K562 (cell line): Measurements from ENCODE around the gene DNAH1. TPM values are rescaled to one million over a fixed set of nuclear protein-coding genes. Genes with fewer than 3 reads are reported as not detected.

ENCODE experiments used
- ATAC-seq: fragments of 200-7000 bp; cut with Tn5 transposase; 3 replicates; pipeline ENCODE4 v1.9.1; 2020; ENCODE audit warnings: moderate library complexity
- BruUV-seq: library from RNA; stranded (reverse); fragments of 400-500 nt; replicated peaks from 2 replicates; lab custom pipeline; 2021; lab: Mats Ljungman, UMichigan
- CTCF ChIA-PET: fragments of 300-600 bp; formaldehyde crosslinking; extraction: SDS; loops from one replicate; lab custom pipeline; 2021; ENCODE audit warnings: low intra/inter-chr PET ratio; lab: Yijun Ruan, JAX
- POLR2A ChIA-PET: fragments of 300-600, 350-650 bp; sonication (Branson Sonifier 250); formaldehyde crosslinking; extraction: SDS; loops from one replicate; lab custom pipeline; 2021; ENCODE audit warnings: antibody characterized with exemption, inconsistent platforms; lab: Yijun Ruan, JAX
- DNase-seq, 4 experiments: peaks; one replicate each; pipeline versions ENCODE4 v3.0.0 to v3.0.0-alpha.2; 2011 to 2018; ENCODE audit warnings: low spot score in 3 of 4, mixed read lengths in 3 of 4; ENCODE audit errors: extremely low read depth in 1 of 4
- FAIRE-seq: peaks from 2 replicates; lab custom pipeline; 2011; peaks lifted over from hg19 to GRCh38; lab: Jason Lieb, UNC
- H2AFZ ChIP-seq: 2 replicates; pipeline ENCODE4 v1.6.0; 2011; ENCODE audit warnings: low read depth, low read length, control low read depth, inconsistent platforms
- H3K27ac ChIP-seq: fragments of 200-600 bp; 3 replicates; pipeline ENCODE4 v1.8.0; 2011; ENCODE audit warnings: low read depth, mild to moderate bottlenecking, control low read depth, inconsistent platforms, low read length, moderate library complexity, mixed read lengths; ENCODE audit errors: extremely low read depth
- H3K27me3 ChIP-seq, 2 experiments: fragments of 300-600 bp in 1 of 2; 2 replicates in 1 of 2; 3 replicates in 1 of 2; pipeline versions ENCODE4 v1.6.0 to v1.8.0; 2011; ENCODE audit warnings: inconsistent platforms in 2 of 2, low read length in 2 of 2, mild to moderate bottlenecking in 1 of 2, mixed read lengths in 1 of 2, moderate library complexity in 1 of 2; ENCODE audit not compliant: control insufficient read depth in 2 of 2, insufficient read depth in 2 of 2
- H3K36me3 ChIP-seq: fragments of 300-600 bp; 3 replicates; pipeline ENCODE4 v1.8.0; 2011; ENCODE audit warnings: mild to moderate bottlenecking, low read length, inconsistent platforms; ENCODE audit not compliant: control insufficient read depth, insufficient read depth
- H3K4me1 ChIP-seq, 2 experiments: fragments of 200-600 bp in 1 of 2; replicated peaks in 1 of 2; 2 replicates in 1 of 2; 3 replicates in 1 of 2; pipeline versions ENCODE4 v1.5.1 to v1.8.0; 2011; ENCODE audit warnings: inconsistent platforms in 2 of 2, low read length in 2 of 2, mild to moderate bottlenecking in 1 of 2, mixed read lengths in 1 of 2, moderate library complexity in 1 of 2; ENCODE audit not compliant: control insufficient read depth in 2 of 2, insufficient read depth in 2 of 2
- H3K4me2 ChIP-seq: 2 replicates; pipeline ENCODE4 v1.6.1; 2011; ENCODE audit warnings: low read length, control low read depth, inconsistent platforms, mixed read lengths; ENCODE audit not compliant: insufficient read depth
- H3K4me3 ChIP-seq: fragments of 200-600 bp; sonication (generic), shearing (Covaris generic); 2 replicates; pipeline ENCODE4 v1.5.1; 2016; ENCODE audit warnings: control low read depth, inconsistent platforms
- H3K79me2 ChIP-seq: fragments of 200-600 bp; 3 replicates; pipeline ENCODE4 v1.8.0; 2011; ENCODE audit warnings: low read length, inconsistent platforms; ENCODE audit not compliant: control insufficient read depth, insufficient read depth
- H3K9ac ChIP-seq, 2 experiments: 2 replicates each; pipeline versions ENCODE4 v1.6.0 to v1.6.1; 2011; ENCODE audit warnings: low read depth in 2 of 2, low read length in 2 of 2, control low read depth in 1 of 2, inconsistent platforms in 1 of 2, mild to moderate bottlenecking in 1 of 2, mixed read lengths in 1 of 2; ENCODE audit not compliant: insufficient read depth in 1 of 2
- H3K9me1 ChIP-seq: one replicate; pipeline ENCODE4 v1.6.0; 2011; ENCODE audit warnings: inconsistent platforms, mild to moderate bottlenecking, low read length, moderate library complexity; ENCODE audit not compliant: control insufficient read depth, insufficient read depth
- H3K9me3 ChIP-seq: replicated peaks from 2 replicates; pipeline ENCODE4 v1.5.1; 2011; ENCODE audit warnings: low read depth, low read length, inconsistent platforms; ENCODE audit not compliant: control insufficient read depth, insufficient read depth
- H4K20me1 ChIP-seq: replicated peaks from 2 replicates; pipeline ENCODE4 v1.6.1; 2011; ENCODE audit warnings: low read length, inconsistent platforms, mixed read lengths; ENCODE audit not compliant: control insufficient read depth, insufficient read depth
- BRD4 ChIP-seq: fragments of 200-600 bp; sonication (generic); IDR thresholded peaks from 2 replicates; pipeline ENCODE4 v1.6.1; 2017; ENCODE audit warnings: inconsistent platforms
- CREB1 ChIP-seq, 2 experiments: sonication (generic) in 1 of 2; formaldehyde crosslinking in 1 of 2; IDR thresholded peaks; 2 replicates each; pipeline versions ENCODE4 v1.6.1 to v1.8.0; 2012 to 2022; ENCODE audit warnings: inconsistent platforms in 1 of 2, mild to moderate bottlenecking in 1 of 2, missing genetic modification reagents in 1 of 2, moderate library complexity in 1 of 2
- CREM ChIP-seq: IDR thresholded peaks from 2 replicates; pipeline ENCODE4 v1.6.1; 2014; ENCODE audit warnings: antibody characterized with exemption, low read depth
- FUS ChIP-seq: fragments of 200-400 bp; formaldehyde crosslinking; optimal IDR thresholded peaks from 2 replicates; pipeline ENCODE3; 2017; ENCODE audit warnings: low read depth, low read length
- HNRNPH1 ChIP-seq: fragments of 200-400 bp; formaldehyde crosslinking; optimal IDR thresholded peaks from 2 replicates; pipeline ENCODE3; 2017; ENCODE audit warnings: low read depth, mild to moderate bottlenecking, low read length, moderate library complexity
- NFYB ChIP-seq: IDR thresholded peaks from 2 replicates; pipeline ENCODE4 v1.6.1; 2011; ENCODE audit warnings: mild to moderate bottlenecking, moderate library complexity; ENCODE audit not compliant: insufficient read length; ENCODE audit errors: extremely low read depth
- NR2C1 ChIP-seq, 2 experiments: fragments of 450-650 bp; IDR thresholded peaks; 2 replicates each; pipeline ENCODE4 v1.6.1; 2017; ENCODE audit warnings: mild to moderate bottlenecking in 2 of 2, antibody characterized with exemption in 1 of 2, inconsistent platforms in 1 of 2, missing compliant biosample characterization in 1 of 2, missing genetic modification characterization in 1 of 2
- POLR3A ChIP-seq: IDR thresholded peaks from 2 replicates; pipeline ENCODE4 v1.6.1; 2011; ENCODE audit warnings: borderline replicate concordance, mild to moderate bottlenecking, moderate library complexity; ENCODE audit not compliant: insufficient read length, insufficient read depth; ENCODE audit errors: extremely low read depth
- PYGO2 ChIP-seq: fragments of 450-650 bp; IDR thresholded peaks from 2 replicates; pipeline ENCODE4 v1.6.1; 2016; ENCODE audit warnings: mild to moderate bottlenecking, missing genetic modification characterization, moderate library complexity, missing compliant biosample characterization
- RFX5 ChIP-seq: IDR thresholded peaks from 2 replicates; pipeline ENCODE4 v1.6.1; 2011; ENCODE audit warnings: low read depth, mild to moderate bottlenecking, improper control_type of control experiment, low read length
- ZBTB17 ChIP-seq: fragments of 450-650 bp; formaldehyde crosslinking; IDR thresholded peaks from 2 replicates; pipeline ENCODE4 v1.4.0; 2020; ENCODE audit warnings: mild to moderate bottlenecking
- ZNF133 ChIP-seq: fragments of 250-450 bp; sonication (Bioruptor Pico); IDR thresholded peaks from 2 replicates; pipeline ENCODE4 v1.4.0; 2020; ENCODE audit warnings: mild to moderate bottlenecking
- WGBS: fragments of 100-300 bp; shearing (Covaris generic); methylation state at CpG from one replicate; pipeline ENCODE4 v1.1.6; 2016; ENCODE audit warnings: low coverage, mixed read lengths; ENCODE audit not compliant: insufficient coverage; ENCODE audit errors: missing lambda C conversion rate; 5-methylcytosine and 5-hydroxymethylcytosine counted together
- in situ Hi-C: fragments of 300-500 bp; cut with MboI; formaldehyde crosslinking; loops from 4 replicates; pipeline ENCODE4 v1.15.0; 2018; ENCODE audit warnings: inconsistent platforms, mixed read lengths
- intact Hi-C: fragments of 100-400 bp; cut with micrococcal nuclease; formaldehyde crosslinking; loops from 2 replicates; pipeline ENCODE4 v1.14.2; 2022
- polyA plus RNA-seq, 8 experiments: library from polyadenylated mRNA; depleted of rRNA in 4 of 8; stranded (reverse) in 5 of 8; unstranded in 3 of 8; fragments of >200 nt; fragmentation: Nextera tagmentation in 2 of 8; fragmentation: Illumina TruSeq in 1 of 8; extraction: Ambion mirVana in 2 of 8; extraction: Trizol in 1 of 8; gene quantifications; 2 replicates each; pipeline versions ENCODE4 v1.2.1 to v1.2.3, GENCODE V29; 2011 to 2014; ENCODE audit warnings: inconsistent platforms in 1 of 8, missing spikeins in 1 of 8
- total RNA-seq, 7 experiments: library from RNA; depleted of rRNA in 6 of 7; stranded (reverse); fragments of >200 nt in 6 of 7; fragmentation: Illumina TruSeq in 2 of 7; extraction: Trizol in 2 of 7; gene quantifications; 2 replicates each; pipeline versions ENCODE4 v1.2.1 to v1.2.3, GENCODE V29; 2011 to 2021; ENCODE audit warnings: low replicate concordance in 1 of 7
- TF ChIP-seq, protein P1 (sequence below), 2 experiments: fragments of 250-450 bp in 1 of 2; fragments of 450-650 bp in 1 of 2; sonication (Bioruptor Pico) in 1 of 2; IDR thresholded peaks; 2 replicates each; pipeline versions ENCODE4 v1.6.1 to v1.8.0; 2016 to 2021; ENCODE audit warnings: mild to moderate bottlenecking in 2 of 2, moderate library complexity in 2 of 2, missing compliant biosample characterization in 1 of 2, missing genetic modification characterization in 1 of 2
- TF ChIP-seq, protein P2 (sequence below), 2 experiments: fragments of 450-650 bp; formaldehyde crosslinking in 1 of 2; IDR thresholded peaks; 2 replicates each; pipeline versions ENCODE4 v1.4.0 to v1.6.1; 2014 to 2020; ENCODE audit warnings: mild to moderate bottlenecking in 2 of 2, borderline replicate concordance in 1 of 2, low read depth in 1 of 2

DNAH1 gene
- total and polyA plus RNA-seq, 9 of the 15 experiments (the other 6 are each of a cell fraction or from before 2014, with no cell fraction given): 0.04 to 0.84 (median 0.50) TPM

DNA sequence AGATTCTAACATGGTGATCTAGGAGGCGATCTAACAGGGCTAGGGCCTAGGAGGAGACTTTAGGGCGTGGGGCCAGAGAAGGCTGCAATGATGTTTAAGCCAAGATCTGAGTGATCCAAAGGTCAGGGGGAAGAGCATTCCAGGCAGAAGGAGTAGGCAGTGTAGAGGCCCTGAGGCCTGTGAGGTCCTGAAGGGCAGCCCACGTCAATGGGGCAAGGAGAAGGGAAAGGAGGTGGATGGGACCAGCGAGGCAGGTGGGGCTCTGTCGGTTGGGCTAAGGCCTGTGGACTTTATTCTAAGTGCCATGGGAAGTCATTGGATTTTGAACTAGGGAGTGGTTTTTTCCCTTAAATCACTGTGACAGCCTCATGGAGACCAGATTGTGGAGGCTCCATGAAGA lies 10.2 kb upstream of the DNAH1 start:
- H3K79me2 ChIP-seq: no peaks in the 10 kb centered on the region
- ATAC-seq (no peak), FAIRE-seq (no peak), DNase-seq (no peak)
- no peak overlapping the region for H2AFZ ChIP-seq
- ChIA-PET CTCF (no interaction called here), POLR2A (no interaction called here)
- H3K9me1 ChIP-seq: no peaks in the 10 kb centered on the region
- H3K4me1 ChIP-seq: peaks cover 11 to 31% of the 10 kb centered on the region in 2 experiments
- intact Hi-C loops: no loop called here
- BruUV-seq: no TSS peak
- H4K20me1 ChIP-seq: no peaks in the 10 kb centered on the region
- 74% methylated on average over 4 of the region's 5 CpGs for WGBS
- in situ Hi-C loops: no loop called here
- no peak overlapping the region for H3K4me3 ChIP-seq
- no peak overlapping the region for H3K27ac ChIP-seq
- H3K9ac ChIP-seq: no peak overlapping the region; a peak in 1 of 4 replicates
- no peaks in the 10 kb centered on the region for H3K36me3 ChIP-seq
- H3K9me3 ChIP-seq: no peaks in the 10 kb centered on the region
- no peak overlapping the region for H3K4me2 ChIP-seq
- H3K27me3 ChIP-seq: no peaks in the 10 kb centered on the region
- TF ChIP-seq ZBTB17 (no peak), RFX5 (no peak), ZNF133 (no peak), BRD4 (no peak), PYGO2 (tag) (no peak), NR2C1 (IDR thresholded peaks at IDR 0.05) (no peak), NR2C1 (tag; IDR thresholded peaks at IDR 0.05) (no peak), CREB1 (IDR thresholded peaks at IDR 0.05) (no peak), CREB1 (CRISPR knock-in tag; IDR thresholded peaks at IDR 0.05) (no peak), NFYB (no peak), CREM (no peak), POLR3A (no peak), FUS (no peak), HNRNPH1 (no peak)
- TF ChIP-seq, protein P1, sequence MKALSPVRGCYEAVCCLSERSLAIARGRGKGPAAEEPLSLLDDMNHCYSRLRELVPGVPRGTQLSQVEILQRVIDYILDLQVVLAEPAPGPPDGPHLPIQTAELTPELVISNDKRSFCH (CRISPR knock-in tag; IDR thresholded peaks at IDR 0.05): no peak
- TF ChIP-seq, protein P1 (tag; IDR thresholded peaks at IDR 0.05): no peak
- TF ChIP-seq, protein P2, sequence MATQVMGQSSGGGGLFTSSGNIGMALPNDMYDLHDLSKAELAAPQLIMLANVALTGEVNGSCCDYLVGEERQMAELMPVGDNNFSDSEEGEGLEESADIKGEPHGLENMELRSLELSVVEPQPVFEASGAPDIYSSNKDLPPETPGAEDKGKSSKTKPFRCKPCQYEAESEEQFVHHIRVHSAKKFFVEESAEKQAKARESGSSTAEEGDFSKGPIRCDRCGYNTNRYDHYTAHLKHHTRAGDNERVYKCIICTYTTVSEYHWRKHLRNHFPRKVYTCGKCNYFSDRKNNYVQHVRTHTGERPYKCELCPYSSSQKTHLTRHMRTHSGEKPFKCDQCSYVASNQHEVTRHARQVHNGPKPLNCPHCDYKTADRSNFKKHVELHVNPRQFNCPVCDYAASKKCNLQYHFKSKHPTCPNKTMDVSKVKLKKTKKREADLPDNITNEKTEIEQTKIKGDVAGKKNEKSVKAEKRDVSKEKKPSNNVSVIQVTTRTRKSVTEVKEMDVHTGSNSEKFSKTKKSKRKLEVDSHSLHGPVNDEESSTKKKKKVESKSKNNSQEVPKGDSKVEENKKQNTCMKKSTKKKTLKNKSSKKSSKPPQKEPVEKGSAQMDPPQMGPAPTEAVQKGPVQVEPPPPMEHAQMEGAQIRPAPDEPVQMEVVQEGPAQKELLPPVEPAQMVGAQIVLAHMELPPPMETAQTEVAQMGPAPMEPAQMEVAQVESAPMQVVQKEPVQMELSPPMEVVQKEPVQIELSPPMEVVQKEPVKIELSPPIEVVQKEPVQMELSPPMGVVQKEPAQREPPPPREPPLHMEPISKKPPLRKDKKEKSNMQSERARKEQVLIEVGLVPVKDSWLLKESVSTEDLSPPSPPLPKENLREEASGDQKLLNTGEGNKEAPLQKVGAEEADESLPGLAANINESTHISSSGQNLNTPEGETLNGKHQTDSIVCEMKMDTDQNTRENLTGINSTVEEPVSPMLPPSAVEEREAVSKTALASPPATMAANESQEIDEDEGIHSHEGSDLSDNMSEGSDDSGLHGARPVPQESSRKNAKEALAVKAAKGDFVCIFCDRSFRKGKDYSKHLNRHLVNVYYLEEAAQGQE (IDR thresholded peaks at IDR 0.05; ENCODE audit: borderline replicate concordance): no peak
- TF ChIP-seq, protein P2 (CRISPR knock-in tag; IDR thresholded peaks at IDR 0.05; ENCODE audit: low read depth): no peak
